GM19467 (cell line): ENCODE measurements around the gene NUP133.
"Not testable (repeated sequence)": the region's sequence is repeated elsewhere in the genome, so short reads cannot be mapped to it uniquely, and the experiment has no call there.

Source experiments
- ATAC-seq: cut with Tn5 transposase; IDR thresholded peaks from one replicate; pipeline ENCODE4 v1.9.1; 2021; ENCODE audit warnings: mild to moderate bottlenecking, moderate library complexity; ENCODE audit not compliant: unreplicated experiment

Gene NUP133

DNA sequence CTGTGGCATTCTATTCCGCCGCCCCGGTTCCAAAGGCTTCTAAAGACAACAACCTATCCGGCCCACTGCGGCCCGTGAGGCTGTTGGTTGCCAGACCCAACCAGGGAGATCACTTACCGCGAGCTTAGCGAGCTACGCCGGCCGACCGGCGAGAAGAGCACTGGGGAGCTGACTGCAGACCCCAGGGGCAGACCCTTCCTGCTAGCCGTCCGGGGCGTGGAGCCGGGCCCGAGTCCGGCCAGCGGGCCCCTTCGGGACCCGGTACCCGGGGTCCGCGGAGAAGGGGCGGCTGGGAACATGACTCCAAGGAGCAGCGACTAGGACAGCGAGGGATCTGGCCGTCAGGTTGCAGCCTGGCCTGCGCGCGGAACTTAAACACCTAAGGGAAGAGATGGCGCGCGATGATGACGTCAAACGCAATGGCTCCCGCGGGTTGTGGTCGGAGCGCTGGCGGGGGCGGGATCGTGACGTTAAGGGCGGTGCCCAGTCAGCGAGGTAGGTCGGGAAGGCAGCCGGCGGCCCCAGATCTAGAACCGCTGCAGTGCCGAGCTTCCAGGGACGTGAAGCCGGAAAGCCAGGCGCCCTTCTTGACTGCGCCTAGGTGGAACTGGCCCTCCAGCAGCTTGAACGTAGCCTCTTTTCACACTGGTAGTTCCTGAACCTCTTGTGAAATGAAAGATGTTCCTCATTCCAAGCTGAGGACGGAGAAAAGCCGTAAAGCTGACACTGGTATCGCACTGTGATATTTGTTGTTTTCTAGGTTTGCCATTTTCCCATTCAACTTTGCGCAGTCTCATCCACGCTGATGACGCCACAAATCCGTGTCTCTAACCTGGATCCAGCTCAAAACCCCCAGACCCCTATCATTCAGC is at the start of gene NUP133:
Gene NUP133, minus strand, starts transcription at position 391 of the 872 bp plus-strand sequence. Its CDS starts 92 bp downstream, at position 299.
- peak; percentile 88 for ATAC-seq

DNA sequence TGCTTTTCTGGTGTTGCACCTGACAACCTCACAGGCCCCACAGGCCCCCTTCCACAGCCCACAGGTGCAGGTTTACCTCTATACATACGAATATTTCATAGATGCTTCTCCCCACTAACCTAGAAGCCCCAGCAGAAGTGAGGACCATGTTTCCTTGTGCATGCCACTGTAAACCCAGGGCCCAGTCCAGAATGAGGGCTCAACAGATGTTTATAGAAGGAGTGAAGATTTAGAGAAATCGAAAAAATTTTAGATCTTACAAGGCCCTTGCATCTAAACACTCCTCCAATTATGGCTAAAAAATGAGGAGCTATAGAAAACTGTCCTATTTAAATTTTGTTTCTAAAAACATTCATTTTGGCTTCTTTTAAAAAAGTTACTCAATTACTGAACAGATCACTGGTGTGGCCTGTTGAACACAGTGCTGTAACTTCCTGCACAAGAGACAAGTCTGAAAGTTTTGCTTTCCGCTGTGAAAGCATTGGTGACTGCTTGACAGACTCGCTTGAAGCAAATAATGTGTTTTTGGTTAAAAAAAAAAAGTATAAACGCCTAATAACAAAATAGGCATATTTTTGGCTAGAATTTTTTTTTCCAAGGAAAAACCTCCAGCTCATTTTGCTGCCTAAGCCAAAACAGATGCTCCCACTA is 49.2 kb upstream of the NUP133 start:
- no peak for ATAC-seq

DNA sequence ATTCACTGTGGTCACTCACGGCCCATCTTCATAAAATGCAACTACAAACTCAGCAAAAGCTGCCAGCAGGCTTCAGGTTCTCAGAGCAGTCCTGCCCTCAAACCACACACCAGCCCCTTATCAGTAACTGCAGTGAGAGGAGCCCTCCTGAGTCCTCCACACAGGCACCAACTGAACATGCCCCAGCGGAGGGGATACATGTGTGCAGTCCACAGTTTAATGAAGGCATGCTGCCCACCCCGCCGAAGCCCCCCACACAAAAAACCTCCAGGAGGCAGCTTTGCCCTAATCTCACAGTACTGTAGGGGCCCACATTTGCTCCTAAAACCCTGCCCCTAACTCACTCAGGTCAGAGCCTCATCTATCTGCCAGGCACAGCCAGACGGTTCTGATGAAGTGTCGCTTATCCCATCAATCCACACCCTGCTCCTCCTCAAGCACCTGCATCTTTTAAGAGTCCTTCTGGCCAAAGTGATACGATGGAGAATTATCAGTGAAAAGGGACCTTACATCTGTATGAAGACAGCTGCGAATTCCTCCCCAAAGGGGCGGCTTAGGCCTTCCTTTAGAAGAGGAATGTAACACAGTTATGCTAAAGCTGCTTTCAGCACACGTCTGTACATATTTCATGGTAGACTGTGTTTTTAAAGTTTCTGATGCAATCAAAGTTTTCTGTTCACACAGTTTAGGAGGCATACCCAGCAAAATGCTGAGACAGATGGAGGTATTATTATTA is 46.9 kb upstream of the NUP133 start:
- ATAC-seq: no peak

DNA sequence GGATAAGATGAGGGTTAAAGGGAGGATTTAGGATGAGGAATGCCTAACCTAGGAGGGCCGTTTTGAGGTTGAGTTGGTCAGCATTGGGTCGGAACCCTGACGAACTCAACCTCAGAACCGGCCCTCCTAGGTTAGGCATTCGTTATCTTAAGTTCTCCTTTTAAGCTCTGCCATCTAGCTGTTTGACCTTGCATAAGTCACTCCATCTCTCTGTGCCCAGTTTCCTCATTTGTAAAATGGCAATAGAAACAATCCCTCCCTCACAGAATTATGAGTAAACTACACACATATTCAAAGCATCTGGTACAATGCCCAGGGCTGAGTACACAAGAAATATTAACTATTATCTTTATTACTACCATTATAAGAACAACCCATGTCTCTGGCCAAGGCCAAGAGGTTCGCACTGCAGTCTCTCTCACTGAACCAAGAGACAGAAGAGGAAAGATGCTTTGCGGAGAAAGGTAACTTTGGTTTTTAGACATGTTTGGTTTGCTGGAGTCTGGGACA is 45.5 kb upstream of the NUP133 start:
- no peak for ATAC-seq

DNA sequence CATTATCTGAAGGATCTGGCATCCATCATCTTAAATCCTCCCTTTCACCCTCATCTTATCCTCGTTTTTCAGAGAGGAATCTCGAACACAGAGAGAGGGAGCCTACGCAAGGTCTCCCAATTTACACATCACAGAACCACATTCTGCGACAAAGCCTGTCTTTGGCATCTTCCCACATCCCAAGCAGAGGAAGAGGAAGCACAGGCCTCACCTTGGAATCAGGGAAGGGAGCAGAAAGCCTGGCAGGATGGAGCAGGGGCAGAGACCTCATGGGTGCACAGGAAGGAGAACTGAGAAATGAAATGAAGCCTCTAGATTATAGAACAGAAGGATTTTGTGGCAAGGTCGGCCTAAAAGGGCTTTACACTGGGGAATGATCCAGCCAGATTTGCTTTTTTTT is 44.6 kb upstream of the NUP133 start:
- ATAC-seq: no peak

DNA sequence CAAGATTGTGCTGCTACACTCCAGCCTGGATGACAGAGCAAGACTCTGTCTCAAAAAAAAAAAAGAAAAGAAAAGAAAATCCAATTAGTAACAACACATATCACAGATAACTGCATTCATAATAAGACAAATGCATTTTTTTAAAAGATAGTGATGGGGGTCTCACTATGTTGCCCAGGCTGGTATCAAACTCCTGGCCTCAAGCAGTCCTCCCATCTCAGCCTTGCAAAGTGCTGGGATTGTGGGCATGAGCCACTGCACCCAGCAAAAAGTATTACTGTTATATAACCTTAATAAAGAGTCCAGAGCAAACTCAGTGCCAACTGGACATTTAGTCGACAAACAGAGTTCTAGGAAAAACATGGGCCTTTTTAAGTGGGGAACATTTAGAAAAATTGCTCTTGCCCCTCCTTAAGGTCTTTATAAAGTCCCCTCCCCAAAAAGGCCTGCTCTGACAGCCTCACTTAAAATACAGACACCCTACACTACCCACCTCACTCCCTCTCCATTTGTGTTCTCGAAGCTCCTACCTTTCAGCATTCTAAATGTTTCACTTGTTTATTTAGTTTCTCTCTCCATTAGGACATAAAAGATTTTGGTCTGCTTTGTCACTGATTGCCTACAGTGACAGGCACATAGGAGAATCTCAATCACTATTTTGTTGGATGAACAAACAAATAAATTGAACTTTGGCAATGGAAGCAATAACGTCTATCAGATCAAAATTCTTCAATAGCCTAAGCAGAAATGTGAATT is 42.8 kb upstream of the NUP133 start:
- no peak for ATAC-seq

DNA sequence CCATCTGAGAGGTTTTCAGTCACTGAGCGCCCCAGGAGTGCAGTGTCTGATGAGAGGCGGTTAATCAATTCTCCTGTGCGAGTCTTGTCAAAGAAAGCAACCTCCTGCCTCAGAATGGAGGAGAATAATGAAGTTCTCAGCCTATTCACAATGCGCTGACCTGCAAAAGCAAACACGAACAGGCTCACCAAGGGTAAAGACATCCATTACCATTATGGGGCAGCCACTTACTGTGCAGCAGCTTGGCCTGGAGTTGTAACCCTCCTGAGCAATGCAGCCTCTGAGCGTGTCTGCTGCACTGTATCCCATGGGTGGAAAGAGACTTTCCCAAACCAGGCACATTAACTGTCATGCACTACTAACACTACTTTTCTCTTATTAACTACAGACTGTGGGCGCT is 39.4 kb upstream of the NUP133 start:
- ATAC-seq: no peak

DNA sequence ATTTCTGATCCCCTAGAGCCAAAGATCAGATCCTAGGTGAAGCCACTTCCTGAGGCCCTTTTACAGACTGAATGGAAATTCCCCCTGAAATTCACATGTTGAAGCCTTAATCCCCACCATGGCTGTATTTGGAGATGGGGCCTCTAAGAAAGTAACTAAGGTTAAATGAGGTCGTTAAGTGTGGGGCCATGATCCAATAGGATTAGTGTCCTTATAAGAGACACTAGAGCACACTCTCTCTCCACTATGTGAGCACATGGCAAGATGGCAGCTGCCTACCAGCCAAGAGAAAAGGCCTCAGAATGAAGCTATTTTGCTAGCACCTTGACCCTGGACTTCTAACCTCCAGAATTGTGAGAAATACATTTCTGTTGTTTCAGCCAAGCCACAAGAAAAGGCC is 36.4 kb upstream of the NUP133 start:
- ATAC-seq: no peak

DNA sequence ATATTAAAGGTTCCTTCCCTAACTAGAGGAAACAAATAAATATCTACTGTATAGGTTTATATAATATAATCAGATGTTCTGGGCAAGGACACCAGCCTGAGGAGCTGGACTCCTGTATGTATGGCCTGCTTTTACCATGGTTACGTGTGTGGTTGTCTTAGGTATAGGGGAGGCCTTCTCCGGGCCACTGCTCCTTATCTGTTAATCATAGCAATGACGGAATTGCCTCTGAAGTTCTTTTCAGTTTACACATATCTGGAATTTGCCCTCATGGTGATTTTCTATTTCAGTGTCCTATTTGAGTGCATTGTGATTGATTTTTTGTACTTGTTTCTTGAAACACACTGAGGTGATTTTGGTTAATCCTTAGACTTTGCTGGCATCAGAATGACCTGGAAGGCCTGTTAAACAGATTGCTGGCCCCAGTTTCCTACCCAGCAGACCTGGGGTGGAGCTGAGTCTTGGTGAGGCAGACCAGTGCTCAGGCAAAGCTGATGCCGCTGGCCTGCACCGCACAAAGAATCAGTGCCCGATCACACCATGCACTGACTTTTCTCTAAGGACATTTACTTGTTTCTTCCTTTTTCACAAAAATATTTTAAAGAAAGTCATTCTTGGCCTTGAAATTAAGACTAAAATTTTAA is 31.8 kb upstream of the NUP133 start:
- ATAC-seq: no peak

DNA sequence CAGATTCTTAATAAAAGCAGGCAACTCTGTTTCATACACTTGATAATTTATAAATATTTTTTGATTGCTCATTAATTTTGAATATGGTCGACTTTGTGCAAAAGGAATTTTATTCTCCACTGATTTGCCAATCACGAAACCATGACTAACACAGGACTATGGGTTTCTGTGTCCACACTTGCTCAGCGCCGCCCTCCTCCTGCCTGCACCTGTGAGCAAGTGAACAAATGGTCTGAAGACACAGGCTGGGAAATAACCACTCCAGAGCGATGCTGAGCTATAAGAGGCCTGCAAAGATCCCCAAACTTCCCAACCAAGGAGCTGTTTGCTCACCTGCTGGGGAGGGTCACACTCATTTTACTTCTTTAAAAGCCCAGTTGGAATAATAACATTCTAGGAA is 30.8 kb upstream of the NUP133 start:
- no peak for ATAC-seq

DNA sequence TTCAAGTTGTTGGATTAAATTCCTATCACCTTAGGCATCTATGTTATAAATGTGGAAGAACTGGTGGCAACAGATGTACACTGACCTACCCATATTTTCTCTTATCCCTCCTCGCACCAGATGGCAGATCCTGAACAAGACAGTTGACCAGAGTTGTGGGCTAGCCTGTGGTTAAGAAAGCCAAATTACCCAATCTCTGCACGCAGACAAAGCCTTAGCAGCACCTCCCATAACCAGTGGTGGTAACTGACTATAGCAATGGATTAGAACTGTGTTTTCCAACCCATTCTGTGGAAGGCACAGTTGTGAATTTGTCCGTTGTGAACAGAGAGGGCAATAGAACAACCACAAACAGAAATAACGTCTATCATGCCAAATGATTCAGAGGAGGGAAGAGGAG is 29.8 kb upstream of the NUP133 start:
- ATAC-seq: no peak

DNA sequence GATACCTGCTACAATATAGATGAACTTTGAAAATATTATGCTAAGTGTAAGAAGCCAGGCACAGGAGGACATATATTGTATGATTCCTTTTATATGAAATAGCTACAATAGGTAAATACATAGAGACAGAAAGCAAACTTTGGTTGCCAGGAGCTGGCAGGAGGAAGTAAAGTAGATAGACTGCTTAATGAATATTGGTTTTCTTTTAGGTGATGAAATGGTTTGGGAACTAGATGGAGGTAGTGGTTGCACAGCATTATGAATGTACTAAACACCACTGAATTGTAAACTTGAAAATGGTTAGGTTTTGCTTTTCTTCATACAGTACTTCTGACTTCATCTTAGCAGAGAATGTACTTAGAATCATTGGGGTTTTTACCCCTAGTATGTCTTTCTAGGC is 28.8 kb upstream of the NUP133 start:
- ATAC-seq: no peak

DNA sequence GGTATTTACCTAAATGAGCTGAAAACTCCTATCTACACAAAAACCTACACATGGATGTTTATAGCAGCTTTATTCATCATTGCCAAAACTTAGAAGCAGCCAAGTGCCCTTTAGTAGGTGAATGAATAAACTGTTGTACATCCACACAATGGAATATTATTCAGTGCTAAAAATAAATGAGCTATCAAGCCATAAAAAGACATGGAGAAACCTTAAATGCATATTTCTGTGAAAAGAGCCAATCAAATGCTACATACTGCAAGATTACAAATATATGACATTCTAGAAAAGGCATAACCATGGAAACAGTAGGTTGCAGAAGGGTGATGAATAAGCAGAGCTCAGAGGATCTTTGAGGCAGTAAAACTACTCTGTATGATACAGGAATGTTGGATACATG is 27.1 kb upstream of the NUP133 start:
- no peak for ATAC-seq

DNA sequence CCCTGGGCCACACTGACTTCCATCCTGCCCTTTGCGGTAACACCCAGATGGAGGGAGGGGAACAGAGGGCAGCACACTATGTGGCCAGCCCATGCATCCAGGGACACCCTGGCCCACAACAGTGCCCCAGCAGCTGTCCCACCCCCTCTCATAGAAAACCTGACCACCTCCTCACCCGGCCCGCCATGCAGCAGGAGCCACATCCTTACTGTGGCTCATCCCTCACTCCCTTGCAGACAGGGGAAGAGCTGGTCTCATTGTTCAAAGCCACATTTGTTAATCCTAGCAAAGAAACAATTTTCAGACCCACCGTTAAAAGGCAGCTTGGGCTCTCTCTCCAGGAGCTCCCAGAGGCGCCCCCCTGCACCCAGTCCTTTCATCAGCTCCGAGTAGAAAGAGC is 23.2 kb upstream of the NUP133 start:
- no peak for ATAC-seq

DNA sequence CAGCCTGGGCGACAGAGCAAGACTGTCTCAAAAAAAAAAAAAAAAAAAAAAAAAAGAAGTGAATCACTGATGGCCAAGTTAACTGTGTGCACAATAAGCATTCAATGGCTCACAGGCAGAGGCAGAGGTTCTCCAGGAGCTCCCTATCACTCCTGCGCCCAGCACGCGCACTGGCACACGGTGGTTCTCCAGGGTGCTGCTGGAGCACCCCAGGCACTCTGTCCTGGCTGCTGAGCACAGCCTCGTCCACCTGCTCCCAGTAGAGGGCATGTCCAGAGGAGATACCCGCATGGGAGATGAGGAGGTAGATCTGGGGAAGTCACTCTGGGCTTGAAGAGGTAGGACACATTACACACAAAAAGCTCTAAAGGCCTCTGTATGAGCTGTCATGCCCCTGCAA is 21.5 kb upstream of the NUP133 start:
- no peak for ATAC-seq

DNA sequence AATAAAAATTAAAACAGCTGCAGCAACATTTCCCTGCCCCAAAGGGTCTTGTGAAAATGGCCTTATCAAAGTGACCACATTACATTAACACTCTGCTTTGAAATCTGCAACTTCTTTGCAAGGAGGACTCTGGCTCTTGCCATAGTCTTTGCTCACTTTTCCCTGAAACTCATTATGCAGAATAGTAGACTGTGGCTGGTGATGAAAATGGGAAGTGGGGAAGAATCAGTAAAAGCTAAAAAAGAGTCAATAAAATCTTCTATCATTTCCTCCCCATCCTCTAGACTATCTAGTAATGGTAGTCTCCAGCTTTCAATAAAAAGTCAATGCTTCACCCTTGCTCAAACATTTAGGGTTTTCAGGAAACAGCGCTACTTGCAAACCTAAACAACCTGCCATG is 18.6 kb upstream of the NUP133 start:
- ATAC-seq: no peak

DNA sequence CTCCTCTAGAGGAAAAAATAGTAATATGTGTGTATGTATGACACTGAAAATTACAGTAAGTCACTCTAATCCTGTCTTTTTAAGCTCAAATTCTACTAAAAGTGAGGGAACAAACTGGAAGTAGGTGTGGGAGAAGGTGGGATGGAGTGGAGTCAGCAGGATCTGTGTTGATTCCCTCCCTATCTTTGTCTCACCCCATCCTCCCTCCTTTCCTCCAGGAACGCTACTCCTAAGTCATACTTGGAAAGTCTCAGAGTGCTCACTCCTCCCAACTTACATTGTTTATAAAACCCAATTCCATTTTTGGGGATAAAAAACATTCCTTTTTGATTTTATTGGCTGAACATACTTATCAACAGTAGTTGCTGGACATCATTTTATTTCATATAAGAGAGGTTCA is 14.9 kb upstream of the NUP133 start:
- ATAC-seq: no peak

DNA sequence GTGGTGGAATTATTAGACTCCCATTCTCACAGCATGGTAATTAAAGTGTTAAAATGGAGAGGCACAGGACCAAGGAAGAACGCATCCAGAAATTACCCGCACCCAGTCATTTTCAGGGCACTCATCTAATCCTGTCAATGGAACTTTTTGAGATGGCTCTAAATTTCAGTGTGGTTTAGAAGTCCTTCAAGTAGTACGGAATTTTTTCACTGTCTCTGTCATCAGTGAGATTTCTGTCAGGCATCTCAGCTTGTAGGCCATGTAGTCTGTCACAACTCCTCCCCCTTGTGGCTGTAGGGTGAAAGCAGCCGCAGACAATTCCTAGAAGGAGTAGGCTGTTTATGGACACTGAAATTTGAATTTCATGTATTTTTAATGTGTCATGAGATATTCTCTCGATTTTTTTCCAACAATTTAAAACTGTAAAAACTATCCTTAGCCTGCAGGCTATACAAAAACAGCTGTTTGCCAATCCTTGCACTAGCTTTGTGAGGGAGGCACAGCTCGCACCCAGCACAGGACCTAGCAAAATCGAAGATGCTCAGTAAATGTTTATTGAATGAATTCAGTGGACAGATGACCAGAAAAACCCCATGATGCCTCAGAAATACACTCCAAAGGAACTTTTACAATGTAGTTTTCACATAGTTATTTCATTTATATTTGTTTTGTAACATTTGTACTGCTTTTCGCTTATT is 6.6 kb upstream of the NUP133 start:
- ATAC-seq: peak; percentile 73

DNA sequence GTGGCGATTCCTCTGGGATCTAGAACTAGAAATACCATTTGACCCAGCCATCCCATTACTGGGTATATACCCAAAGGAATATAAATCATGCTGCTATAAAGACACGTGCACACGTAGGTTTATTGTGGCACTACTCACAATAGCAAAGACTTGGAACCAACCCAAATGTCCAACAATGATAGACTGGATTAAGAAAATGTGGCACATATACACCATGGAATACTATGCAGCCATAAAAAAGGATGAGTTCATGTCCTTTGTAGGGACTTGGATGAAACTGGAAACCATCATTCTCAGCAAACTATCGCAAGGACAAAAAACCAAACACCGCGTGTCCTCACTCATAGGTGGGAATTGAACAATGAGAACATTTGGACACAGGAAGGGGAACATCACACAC is 3.5 kb upstream of the NUP133 start:
- not testable (repeated sequence) for ATAC-seq

DNA sequence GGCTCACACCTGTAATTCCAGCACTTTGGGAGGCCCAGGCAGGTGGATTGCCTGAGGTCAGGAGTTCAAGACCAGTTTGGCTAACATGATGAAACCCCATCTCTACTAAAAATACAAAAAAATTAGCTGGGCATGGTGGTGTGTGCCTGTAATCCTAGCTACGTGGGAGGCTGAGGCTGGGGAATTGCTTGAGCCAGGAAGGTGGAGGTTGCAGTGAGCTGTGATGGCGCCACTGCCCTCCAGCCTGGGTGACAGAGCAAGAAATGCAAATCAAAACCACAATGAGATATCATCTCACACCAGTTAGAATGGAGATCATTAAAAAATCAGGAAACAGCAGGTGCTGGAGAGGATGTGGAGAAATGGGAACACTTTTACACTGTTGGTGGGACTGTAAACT is 3.1 kb upstream of the NUP133 start:
- ATAC-seq: not testable (repeated sequence)
